ENCODE data around the gene ST6GALNAC2. TPM values are rescaled to one million over a fixed set of nuclear protein-coding genes. Genes with fewer than 3 reads are reported as not detected.
A peak's percentile ranks its signal among the peaks of the same experiment; 100 is the strongest.

The ST6GALNAC2 gene
- total RNA-seq, 1 experiment from 2014 or later: 23.0 TPM

DNA sequence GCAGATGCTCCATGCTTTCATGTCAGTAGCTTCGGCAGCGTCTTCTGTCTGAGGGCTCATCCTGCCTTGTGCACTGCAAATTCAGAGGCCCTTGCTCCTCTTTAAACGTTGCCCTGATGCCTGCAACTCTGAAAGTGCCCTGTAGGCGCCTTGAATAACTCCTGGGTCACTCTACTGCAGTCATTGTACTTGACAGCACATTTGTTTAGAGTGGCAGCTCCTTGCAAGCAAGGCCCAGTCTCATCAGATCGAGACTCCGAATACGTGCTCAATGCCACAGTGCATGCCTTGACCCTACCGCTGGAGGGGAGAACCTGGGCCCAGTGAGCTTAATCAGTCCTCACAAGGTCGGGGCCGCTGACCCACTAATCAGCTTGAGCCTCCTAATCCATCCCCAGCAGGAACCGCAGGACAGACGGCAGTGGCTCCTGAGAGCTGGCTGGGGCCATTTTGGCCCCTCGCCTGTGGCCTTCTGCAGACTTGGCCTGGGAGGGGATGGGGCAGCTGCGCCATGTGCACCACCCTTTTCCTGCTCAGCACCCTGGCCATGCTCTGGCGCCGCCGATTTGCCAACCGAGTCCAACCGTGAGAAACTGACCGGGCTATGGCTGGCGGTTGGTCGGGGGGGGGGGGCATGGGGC, 45.9 kb downstream of the ST6GALNAC2 start, which contains the start of gene PRCD:
TSS of gene PRCD (plus strand) at position 414 of the 641 bp plus-strand sequence. CDS start at position 512, 98 bp downstream.
- no peak for DNase-seq (ENCODE audit: low read depth, low spot score)
- TF ChIP-seq SIN3A (IDR thresholded peaks at IDR 0.05; ENCODE audit: borderline replicate concordance, insufficient read depth, low read depth, low read length): no peak
- no peak for TF ChIP-seq TCF7L2 (IDR thresholded peaks at IDR 0.05; ENCODE audit: low read depth, low read length)
- peaks cover 24% of the 10 kb centered on the region for H3K4me1 ChIP-seq (ENCODE audit: control insufficient read depth, insufficient read depth, low read length)
- H3K36me3 ChIP-seq (ENCODE audit: control insufficient read depth, insufficient read depth, low read length): no peaks in the 10 kb centered on the region
- no peak for ATAC-seq
- H3K27ac ChIP-seq (ENCODE audit: low read length): peak within 1 kb of the TSS; percentile 64
- intact Hi-C loops (cut with micrococcal nuclease; ENCODE audit: unreplicated experiment): no loop called here
- peak within 1 kb of the TSS; percentile 28 to 45 for H3K4me3 ChIP-seq (ENCODE audit: low read depth in 2 of 2, low read length in 2 of 2)
- ChIA-PET CTCF (interaction anchor here (0.6 to 1.5 kb wide), 6 partner anchors 12 to 788 kb away, joined by 4 to 11 read pairs (median 4); no protein-coding TSS in a partner anchor), POLR2A (interaction anchor here (0.6 kb wide), 2 partner anchors 20 to 73 kb away, joined by 3 read pairs; no protein-coding TSS in a partner anchor)
- no peaks in the 10 kb centered on the region for H3K9me3 ChIP-seq (ENCODE audit: control insufficient read depth, insufficient read depth, low read depth, low read length)
- no peaks in the 10 kb centered on the region; the same call in 1 of the 2 replicates for H3K27me3 ChIP-seq (ENCODE audit: control insufficient read depth, insufficient read depth, low read length)
- in situ Hi-C loops (cut with HindIII; ENCODE audit: low pct_unique_long_range_greater_than_20kb, low sequenced_read_pairs): no loop called here
- no TSS peak for BruUV-seq (replicated peaks)

DNA sequence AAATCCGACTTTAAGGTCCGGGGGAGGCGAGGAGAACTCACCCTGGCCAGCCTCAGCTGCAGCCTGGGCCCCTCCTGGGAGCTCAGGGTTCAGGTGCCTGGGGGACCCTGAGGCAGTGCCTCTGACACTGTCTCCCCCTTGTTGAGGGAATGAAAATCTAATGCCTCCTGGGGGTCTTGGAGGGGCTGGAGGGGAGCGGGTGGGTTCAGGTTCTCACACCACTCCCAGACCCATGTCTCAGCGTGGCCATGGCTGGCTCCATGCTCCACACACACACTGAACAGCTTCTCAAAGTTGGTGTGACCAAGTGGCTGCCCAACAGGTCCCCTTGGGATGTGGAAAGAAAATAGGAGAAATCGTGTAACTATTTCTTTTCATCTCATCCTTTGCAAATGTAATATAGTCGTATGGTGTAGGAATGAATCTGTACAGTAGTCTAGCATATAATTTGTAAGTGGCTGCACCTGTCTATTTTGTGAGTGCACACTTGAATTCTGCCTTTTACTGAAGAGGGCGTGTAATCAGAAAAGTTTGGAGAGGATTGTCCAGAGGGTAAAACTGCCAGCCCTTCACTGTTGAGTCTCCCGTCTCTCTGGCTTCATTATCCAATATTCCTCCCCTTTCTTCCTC, 46.6 kb downstream of the ST6GALNAC2 start:
- intact Hi-C loops (cut with micrococcal nuclease; ENCODE audit: unreplicated experiment) (no loop called here), in situ Hi-C loops (cut with HindIII; ENCODE audit: low pct_unique_long_range_greater_than_20kb, low sequenced_read_pairs) (no loop called here)
- Histone ChIP-seq H3K27me3 (ENCODE audit: control insufficient read depth, insufficient read depth, low read length) (no peaks in the 10 kb centered on the region; the same call in 1 of the 2 replicates), H3K27ac (ENCODE audit: low read length) (no peak overlapping the region), H3K36me3 (ENCODE audit: control insufficient read depth, insufficient read depth, low read length) (no peaks in the 10 kb centered on the region), H3K4me1 (ENCODE audit: control insufficient read depth, insufficient read depth, low read length) (peaks cover 26% of the 10 kb centered on the region), H3K9me3 (ENCODE audit: control insufficient read depth, insufficient read depth, low read depth, low read length) (no peaks in the 10 kb centered on the region), H3K4me3 (ENCODE audit: low read depth in 2 of 2, low read length in 2 of 2) (no peak overlapping the region)
- ATAC-seq (no peak), DNase-seq (ENCODE audit: low read depth, low spot score) (no peak)
- CTCF ChIA-PET: interaction anchor here (0.6 kb wide), 2 partner anchors 77 to 340 kb away, joined by 4 to 10 read pairs; no protein-coding TSS in a partner anchor
- no TSS peak for BruUV-seq (replicated peaks)
- POLR2A ChIA-PET: interaction anchor here (0.6 kb wide), 1 partner anchor 21 kb away, joined by 3 read pairs; no protein-coding TSS in a partner anchor
- TF ChIP-seq, protein P1, sequence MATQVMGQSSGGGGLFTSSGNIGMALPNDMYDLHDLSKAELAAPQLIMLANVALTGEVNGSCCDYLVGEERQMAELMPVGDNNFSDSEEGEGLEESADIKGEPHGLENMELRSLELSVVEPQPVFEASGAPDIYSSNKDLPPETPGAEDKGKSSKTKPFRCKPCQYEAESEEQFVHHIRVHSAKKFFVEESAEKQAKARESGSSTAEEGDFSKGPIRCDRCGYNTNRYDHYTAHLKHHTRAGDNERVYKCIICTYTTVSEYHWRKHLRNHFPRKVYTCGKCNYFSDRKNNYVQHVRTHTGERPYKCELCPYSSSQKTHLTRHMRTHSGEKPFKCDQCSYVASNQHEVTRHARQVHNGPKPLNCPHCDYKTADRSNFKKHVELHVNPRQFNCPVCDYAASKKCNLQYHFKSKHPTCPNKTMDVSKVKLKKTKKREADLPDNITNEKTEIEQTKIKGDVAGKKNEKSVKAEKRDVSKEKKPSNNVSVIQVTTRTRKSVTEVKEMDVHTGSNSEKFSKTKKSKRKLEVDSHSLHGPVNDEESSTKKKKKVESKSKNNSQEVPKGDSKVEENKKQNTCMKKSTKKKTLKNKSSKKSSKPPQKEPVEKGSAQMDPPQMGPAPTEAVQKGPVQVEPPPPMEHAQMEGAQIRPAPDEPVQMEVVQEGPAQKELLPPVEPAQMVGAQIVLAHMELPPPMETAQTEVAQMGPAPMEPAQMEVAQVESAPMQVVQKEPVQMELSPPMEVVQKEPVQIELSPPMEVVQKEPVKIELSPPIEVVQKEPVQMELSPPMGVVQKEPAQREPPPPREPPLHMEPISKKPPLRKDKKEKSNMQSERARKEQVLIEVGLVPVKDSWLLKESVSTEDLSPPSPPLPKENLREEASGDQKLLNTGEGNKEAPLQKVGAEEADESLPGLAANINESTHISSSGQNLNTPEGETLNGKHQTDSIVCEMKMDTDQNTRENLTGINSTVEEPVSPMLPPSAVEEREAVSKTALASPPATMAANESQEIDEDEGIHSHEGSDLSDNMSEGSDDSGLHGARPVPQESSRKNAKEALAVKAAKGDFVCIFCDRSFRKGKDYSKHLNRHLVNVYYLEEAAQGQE (IDR thresholded peaks at IDR 0.05; ENCODE audit: insufficient read depth in 1 of 2, low read depth in 2 of 2, low read length in 1 of 2): no peak
- TF ChIP-seq TCF7L2 (IDR thresholded peaks at IDR 0.05; ENCODE audit: low read depth, low read length) (no peak), SIN3A (IDR thresholded peaks at IDR 0.05; ENCODE audit: borderline replicate concordance, insufficient read depth, low read depth, low read length) (no peak), POLR2AphosphoS5 (IDR thresholded peaks at IDR 0.05; ENCODE audit: low read depth, low read length) (no peak)
- TF ChIP-seq, protein P2, sequence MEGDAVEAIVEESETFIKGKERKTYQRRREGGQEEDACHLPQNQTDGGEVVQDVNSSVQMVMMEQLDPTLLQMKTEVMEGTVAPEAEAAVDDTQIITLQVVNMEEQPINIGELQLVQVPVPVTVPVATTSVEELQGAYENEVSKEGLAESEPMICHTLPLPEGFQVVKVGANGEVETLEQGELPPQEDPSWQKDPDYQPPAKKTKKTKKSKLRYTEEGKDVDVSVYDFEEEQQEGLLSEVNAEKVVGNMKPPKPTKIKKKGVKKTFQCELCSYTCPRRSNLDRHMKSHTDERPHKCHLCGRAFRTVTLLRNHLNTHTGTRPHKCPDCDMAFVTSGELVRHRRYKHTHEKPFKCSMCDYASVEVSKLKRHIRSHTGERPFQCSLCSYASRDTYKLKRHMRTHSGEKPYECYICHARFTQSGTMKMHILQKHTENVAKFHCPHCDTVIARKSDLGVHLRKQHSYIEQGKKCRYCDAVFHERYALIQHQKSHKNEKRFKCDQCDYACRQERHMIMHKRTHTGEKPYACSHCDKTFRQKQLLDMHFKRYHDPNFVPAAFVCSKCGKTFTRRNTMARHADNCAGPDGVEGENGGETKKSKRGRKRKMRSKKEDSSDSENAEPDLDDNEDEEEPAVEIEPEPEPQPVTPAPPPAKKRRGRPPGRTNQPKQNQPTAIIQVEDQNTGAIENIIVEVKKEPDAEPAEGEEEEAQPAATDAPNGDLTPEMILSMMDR (IDR thresholded peaks at IDR 0.05): no peak

Measured in Panc1 (cell line).